ENCODE results near the gene PLPP2. TPM values are rescaled to one million over a fixed set of nuclear protein-coding genes. Genes with fewer than 3 reads are reported as not detected.

Gene PLPP2
- total RNA-seq, 1 donor from 2014 or later: 8.6 TPM

- peaks cover 63% of the 10 kb centered on the region for H3K27me3 Mint-ChIP-seq
- H3K27ac Mint-ChIP-seq: peak overlapping the region; percentile 87
- no peaks in the 10 kb centered on the region for H3K36me3 Mint-ChIP-seq
- no peaks in the 10 kb centered on the region for H3K9me3 Mint-ChIP-seq
- TF ChIP-seq, protein P1, sequence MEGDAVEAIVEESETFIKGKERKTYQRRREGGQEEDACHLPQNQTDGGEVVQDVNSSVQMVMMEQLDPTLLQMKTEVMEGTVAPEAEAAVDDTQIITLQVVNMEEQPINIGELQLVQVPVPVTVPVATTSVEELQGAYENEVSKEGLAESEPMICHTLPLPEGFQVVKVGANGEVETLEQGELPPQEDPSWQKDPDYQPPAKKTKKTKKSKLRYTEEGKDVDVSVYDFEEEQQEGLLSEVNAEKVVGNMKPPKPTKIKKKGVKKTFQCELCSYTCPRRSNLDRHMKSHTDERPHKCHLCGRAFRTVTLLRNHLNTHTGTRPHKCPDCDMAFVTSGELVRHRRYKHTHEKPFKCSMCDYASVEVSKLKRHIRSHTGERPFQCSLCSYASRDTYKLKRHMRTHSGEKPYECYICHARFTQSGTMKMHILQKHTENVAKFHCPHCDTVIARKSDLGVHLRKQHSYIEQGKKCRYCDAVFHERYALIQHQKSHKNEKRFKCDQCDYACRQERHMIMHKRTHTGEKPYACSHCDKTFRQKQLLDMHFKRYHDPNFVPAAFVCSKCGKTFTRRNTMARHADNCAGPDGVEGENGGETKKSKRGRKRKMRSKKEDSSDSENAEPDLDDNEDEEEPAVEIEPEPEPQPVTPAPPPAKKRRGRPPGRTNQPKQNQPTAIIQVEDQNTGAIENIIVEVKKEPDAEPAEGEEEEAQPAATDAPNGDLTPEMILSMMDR (conservative IDR thresholded peaks at IDR 0.05): no peak
- DNase-seq (ENCODE audit: extremely low spot score, unreplicated experiment): no peak
- H3K4me3 Mint-ChIP-seq: peak overlapping the region; percentile 77
- H3K4me1 Mint-ChIP-seq (ENCODE audit: unreplicated experiment): peaks cover 15% of the 10 kb centered on the region
These were observed 714 bp downstream of the PLPP2 start for GRCh38 chr19:290372-291005.

DNA sequence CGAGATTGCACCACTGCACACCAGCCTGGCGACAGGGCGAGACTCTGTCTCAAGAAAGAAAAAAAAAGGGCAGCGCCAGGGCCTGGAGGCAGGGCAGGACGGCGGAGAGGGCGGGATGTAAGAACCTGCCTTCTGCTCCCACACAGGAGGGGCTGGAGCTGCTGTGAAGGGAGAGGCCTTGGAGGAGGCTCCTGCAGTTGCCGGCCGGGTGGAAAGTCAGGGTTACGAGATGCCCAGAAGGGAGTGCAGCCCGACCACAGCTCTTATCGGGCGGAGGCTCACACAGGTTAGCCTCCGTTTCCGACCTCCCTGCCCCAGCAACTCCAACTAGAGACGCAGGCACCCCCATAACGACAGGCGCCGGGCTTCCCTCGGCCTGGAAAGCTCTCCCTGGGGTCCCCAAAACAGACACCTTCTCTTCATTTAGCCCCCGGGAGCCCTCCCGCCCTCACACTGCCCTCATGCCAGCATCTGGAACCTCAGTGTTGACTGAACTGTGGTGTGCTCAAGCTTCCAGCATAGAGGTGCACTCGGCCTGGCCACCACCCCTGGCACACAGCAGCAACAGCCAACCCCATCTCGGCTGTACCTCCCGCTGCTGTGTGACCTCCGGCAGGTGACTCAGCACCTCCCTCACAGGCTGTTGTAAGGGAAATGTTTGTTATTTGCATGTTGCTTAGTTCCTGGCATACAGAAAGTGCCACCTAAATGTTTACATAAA, 1.4 kb downstream of the PLPP2 start:
- peak overlapping the region; percentile 87 for H3K27ac Mint-ChIP-seq
- TF ChIP-seq, protein P1 (conservative IDR thresholded peaks at IDR 0.05): no peak
- H3K4me1 Mint-ChIP-seq (ENCODE audit: unreplicated experiment): peaks cover 11% of the 10 kb centered on the region
- H3K36me3 Mint-ChIP-seq: no peaks in the 10 kb centered on the region
- H3K9me3 Mint-ChIP-seq: no peaks in the 10 kb centered on the region
- H3K27me3 Mint-ChIP-seq: peaks cover 58% of the 10 kb centered on the region
- H3K4me3 Mint-ChIP-seq: peak overlapping the region; percentile 77
- DNase-seq (ENCODE audit: extremely low spot score, unreplicated experiment): no peak

DNA sequence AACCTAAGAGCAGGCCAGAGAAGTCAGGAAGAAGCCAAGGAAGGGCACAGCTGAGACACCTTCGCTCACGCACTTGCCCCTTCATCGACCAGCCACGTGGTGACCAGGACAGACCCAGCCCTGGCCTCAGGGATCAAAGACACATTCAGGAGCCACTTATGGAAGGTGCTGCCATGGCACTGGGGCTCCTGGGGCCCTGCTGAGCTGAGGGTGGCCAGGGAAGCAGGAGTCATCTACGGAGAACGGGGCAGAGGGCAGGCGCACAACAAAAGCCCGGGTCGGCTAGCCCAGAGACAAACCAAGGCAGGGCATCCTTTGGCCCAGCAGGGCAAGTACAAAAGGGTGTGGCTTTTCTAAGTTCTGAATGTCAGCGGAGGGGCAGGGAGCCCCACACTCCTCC, 2.3 kb downstream of the PLPP2 start:
- Mint-ChIP-seq H3K9me3 (no peaks in the 10 kb centered on the region), H3K4me3 (no peak overlapping the region), H3K4me1 (ENCODE audit: unreplicated experiment) (peaks cover 3% of the 10 kb centered on the region), H3K27me3 (peaks cover 49% of the 10 kb centered on the region), H3K27ac (no peak overlapping the region), H3K36me3 (no peaks in the 10 kb centered on the region)
- TF ChIP-seq, protein P1 (conservative IDR thresholded peaks at IDR 0.05): no peak
- no peak for DNase-seq (ENCODE audit: extremely low spot score, unreplicated experiment)

DNA sequence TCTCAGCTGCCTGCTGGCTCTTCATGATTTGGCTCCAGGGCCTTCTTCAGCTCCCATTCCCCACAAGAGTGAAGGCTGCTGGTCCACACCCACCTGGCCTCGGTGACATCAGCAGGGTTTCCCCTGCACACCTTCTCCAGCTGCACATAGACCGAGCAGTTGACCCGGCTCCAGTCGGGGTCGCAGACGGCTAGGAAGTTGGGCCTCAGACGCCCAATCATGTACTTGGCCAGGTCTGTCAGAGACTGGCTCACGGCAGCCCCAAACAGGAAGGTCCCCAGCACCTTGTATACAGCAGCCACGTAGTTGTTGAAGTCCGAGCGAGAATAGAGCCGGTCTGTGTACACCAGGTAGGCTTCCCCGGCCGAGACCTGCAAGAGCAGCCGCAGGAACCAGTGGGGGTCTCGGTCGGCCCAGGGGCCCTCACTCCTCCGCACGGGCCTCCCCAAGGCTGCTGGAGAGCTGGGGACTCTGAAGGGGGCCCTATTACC, 3.8 kb downstream of the PLPP2 start:
- no peak for DNase-seq (ENCODE audit: extremely low spot score, unreplicated experiment)
- no peaks in the 10 kb centered on the region for H3K9me3 Mint-ChIP-seq
- H3K4me3 Mint-ChIP-seq: no peak overlapping the region
- TF ChIP-seq, protein P1 (conservative IDR thresholded peaks at IDR 0.05): no peak
- H3K27ac Mint-ChIP-seq: no peak overlapping the region
- no peaks in the 10 kb centered on the region for H3K4me1 Mint-ChIP-seq (ENCODE audit: unreplicated experiment)
- peaks cover 34% of the 10 kb centered on the region for H3K27me3 Mint-ChIP-seq
- H3K36me3 Mint-ChIP-seq: no peaks in the 10 kb centered on the region

- Mint-ChIP-seq H3K9me3 (no peaks in the 10 kb centered on the region), H3K27me3 (peaks cover 12% of the 10 kb centered on the region), H3K4me1 (ENCODE audit: unreplicated experiment) (no peaks in the 10 kb centered on the region), H3K4me3 (no peak overlapping the region), H3K36me3 (no peaks in the 10 kb centered on the region), H3K27ac (no peak overlapping the region)
- no peak for DNase-seq (ENCODE audit: extremely low spot score, unreplicated experiment)
- TF ChIP-seq, protein P1 (conservative IDR thresholded peaks at IDR 0.05): no peak
These were observed 7.8 kb downstream of the PLPP2 start for GRCh38 chr19:283395-283794.
